Gastroesophageal sphincter (tissue), 3 donors: Measurements from ENCODE around the gene HMG20B.

Experiments used
- CTCF ChIP-seq, 4 experiments: fragments of 200-600 bp in 2 of 4; fragments of 450-650 bp in 2 of 4; sonication (generic) in 1 of 4; IDR thresholded peaks; one replicate each; pipeline ENCODE4 v1.5.1; 2017 to 2019; ENCODE audit warnings: antibody characterized with exemption in 4 of 4, mild to moderate bottlenecking in 2 of 4, moderate library complexity in 2 of 4
- POLR2A ChIP-seq, 2 donors: fragments of 450-650 bp; IDR thresholded peaks; one replicate each; pipeline ENCODE4 v1.6.1; 2017; ENCODE audit warnings: antibody characterized with exemption in 2 of 2, mild to moderate bottlenecking in 2 of 2, moderate library complexity in 1 of 2

- no peak for TF ChIP-seq CTCF (IDR thresholded peaks at IDR 0.05)
- peak; percentile 22 to 46 for TF ChIP-seq POLR2A (IDR thresholded peaks at IDR 0.05)
These were observed at the start of gene HMG20B for GRCh38 chr19:3572855-3573161.
